Small intestine (tissue), 7 donors: ENCODE data around the gene RRAGC. TPM values are rescaled to one million over a fixed set of nuclear protein-coding genes. Genes with fewer than 3 reads are reported as not detected.
"Not testable (repeated sequence)": the region's sequence is repeated elsewhere in the genome, so short reads cannot be mapped to it uniquely, and the experiment has no call there.

ENCODE experiments used
- DNase-seq, 2 donors: peaks; one replicate each; pipeline versions ENCODE4 v3.0.0 to v3.0.0-alpha.2; 2013
- FAIRE-seq: peaks from 2 replicates; lab custom pipeline; 2012; peaks lifted over from hg19 to GRCh38; lab: Jason Lieb, UNC
- H3K27ac ChIP-seq, 3 donors: one replicate each; pipeline ENCODE4 v1.5.1; 2013; ENCODE audit warnings: low read length in 2 of 3, mild to moderate bottlenecking in 2 of 3, control low read depth in 1 of 3, inconsistent platforms in 1 of 3, low read depth in 1 of 3, moderate library complexity in 1 of 3
- H3K27me3 ChIP-seq, 3 donors: one replicate each; pipeline ENCODE4 v1.6.1; 2013; ENCODE audit warnings: low read length in 3 of 3, inconsistent platforms in 1 of 3; ENCODE audit not compliant: control insufficient read depth in 3 of 3, insufficient read depth in 3 of 3
- H3K36me3 ChIP-seq, 3 donors: one replicate each; pipeline ENCODE4 v1.6.1; 2013; ENCODE audit warnings: low read length in 3 of 3, inconsistent platforms in 1 of 3, low read depth in 1 of 3, mild to moderate bottlenecking in 1 of 3, moderate library complexity in 1 of 3; ENCODE audit not compliant: control insufficient read depth in 3 of 3, insufficient read depth in 2 of 3
- H3K4me1 ChIP-seq, 3 donors: one replicate each; pipeline ENCODE4 v1.6.1; 2013; ENCODE audit warnings: low read length in 2 of 3, inconsistent platforms in 1 of 3, low read depth in 1 of 3, mild to moderate bottlenecking in 1 of 3, moderate library complexity in 1 of 3; ENCODE audit not compliant: control insufficient read depth in 3 of 3, insufficient read depth in 2 of 3
- H3K4me3 ChIP-seq, 3 donors: one replicate each; pipeline ENCODE4 v1.5.1; 2013; ENCODE audit warnings: low read length in 3 of 3, control low read depth in 1 of 3, inconsistent platforms in 1 of 3, low read depth in 1 of 3, mild to moderate bottlenecking in 1 of 3, moderate library complexity in 1 of 3
- H3K9me3 ChIP-seq, 2 donors: one replicate each; pipeline ENCODE4 v1.6.1; 2013; ENCODE audit warnings: low read depth in 1 of 2, low read length in 1 of 2; ENCODE audit not compliant: control insufficient read depth in 2 of 2, insufficient read depth in 1 of 2
- WGBS, 3 donors: extraction: QIAGEN DNeasy Blood & Tissue Kit; methylation state at CpG; one replicate each; pipeline ENCODE4 v1.1.7; 2013; 5-methylcytosine and 5-hydroxymethylcytosine counted together
- polyA plus RNA-seq, 4 donors: library from polyadenylated mRNA; stranded (reverse) in 3 of 4; unstranded in 1 of 4; fragments of 200-250 nt in 3 of 4; fragments of 120-200 nt in 1 of 4; gene quantifications; one replicate each; pipeline versions ENCODE4 v1.2.1 to v1.2.3, GENCODE V29; 2013
- donor health status: healthy with polysubstance abuse.
- donor health status: control.
- donor health status: control.
- donor health status: Bipolar disorder and iron deficiency.
- donor health status: healthy.

The RRAGC gene
- polyA plus RNA-seq, 4 donors = 15.1 to 27.9 (median 25.8) TPM

DNA sequence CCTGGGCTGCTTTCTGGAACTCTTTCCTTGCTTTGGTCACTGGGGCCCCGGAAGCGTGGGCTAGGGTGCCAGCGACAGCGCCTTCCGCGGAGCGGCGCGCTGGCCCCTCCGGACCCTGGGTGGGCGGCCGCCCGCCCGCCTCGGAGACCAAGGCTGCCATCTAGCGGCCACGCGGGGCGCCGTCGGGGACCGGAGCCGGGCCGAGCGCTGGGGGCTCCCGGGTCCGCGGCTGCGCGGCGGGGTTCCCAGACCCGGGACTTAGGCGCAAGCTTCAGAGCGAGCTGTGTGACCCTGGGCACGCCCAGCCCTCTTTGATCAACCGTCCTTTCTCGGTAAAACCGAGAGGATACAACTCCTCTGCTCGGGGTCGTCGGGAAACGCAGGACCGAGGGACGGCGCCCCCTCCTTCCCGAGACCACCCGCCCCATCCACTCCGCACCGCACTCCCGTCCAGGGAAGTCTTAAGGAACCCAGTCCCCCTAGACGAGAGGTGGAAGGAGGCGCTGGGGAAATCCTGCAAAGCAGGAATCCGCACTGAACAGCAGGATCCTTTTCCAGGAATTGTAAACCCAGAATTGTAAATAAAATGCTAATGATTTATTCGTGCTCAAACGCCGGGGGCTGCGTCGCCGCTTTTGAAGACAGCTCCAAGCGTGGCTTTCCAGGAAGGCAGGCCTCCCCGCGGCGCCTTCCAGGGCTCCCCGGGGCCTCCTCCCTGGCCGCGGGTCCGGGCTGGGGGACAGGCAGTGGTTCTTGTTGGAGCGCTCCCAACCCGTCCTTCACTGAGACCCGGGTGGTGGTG lies 41.2 kb downstream of the RRAGC start:
- H3K9me3 ChIP-seq = peaks cover 0 to 6% of the 10 kb centered on the region in 2 donors
- H3K27ac ChIP-seq = no peak overlapping the region
- 1 to 3% (median 2%) methylated on average over 58 to 70 of the region's 70 CpGs for WGBS, 3 donors
- peak in 1 of 2 donors; percentile 46 for DNase-seq
- H3K36me3 ChIP-seq = no peaks in the 10 kb centered on the region
- peak overlapping the region in 1 of 3 donors; percentile 7 for H3K4me3 ChIP-seq
- FAIRE-seq = no peak
- peaks cover 0 to 5% (median 3%) of the 10 kb centered on the region in 3 donors for H3K4me1 ChIP-seq
- H3K27me3 ChIP-seq = peaks cover 0 to 52% (median 32%) of the 10 kb centered on the region in 3 donors

GRCh38 chr1:38817267-38818174 lies 42.1 kb downstream of the RRAGC start:
- 37 to 56% (median 54%) methylated on average over 37 to 45 of the region's 45 CpGs for WGBS, 3 donors

GRCh38 chr1:38815903-38816627 lies 43.5 kb downstream of the RRAGC start:
- 19 to 34% (median 24%) methylated on average over 30 to 36 of the region's 36 CpGs for WGBS, 3 donors
- Histone ChIP-seq H3K27ac (no peak overlapping the region), H3K36me3 (no peaks in the 10 kb centered on the region), H3K4me3 (no peak overlapping the region), H3K9me3 (peaks cover 0 to 6% of the 10 kb centered on the region in 2 donors), H3K27me3 (peaks cover 0 to 56% (median 29%) of the 10 kb centered on the region in 3 donors), H3K4me1 (peaks cover 0 to 5% (median 3%) of the 10 kb centered on the region in 3 donors)
- no peak for DNase-seq
- no peak for FAIRE-seq

More at GRCh38 chr1:38817267-38818174, 42.1 kb downstream of the RRAGC start:
- Histone ChIP-seq H3K4me3 (no peak overlapping the region), H3K27me3 (peaks cover 0 to 52% (median 32%) of the 10 kb centered on the region in 3 donors), H3K27ac (no peak overlapping the region), H3K9me3 (peaks cover 0 to 6% of the 10 kb centered on the region in 2 donors), H3K4me1 (peaks cover 0 to 5% (median 3%) of the 10 kb centered on the region in 3 donors), H3K36me3 (no peaks in the 10 kb centered on the region)
- FAIRE-seq = no peak
- DNase-seq = no peak

GRCh38 chr1:38814984-38815464 lies 44.5 kb downstream of the RRAGC start:
- H3K27me3 ChIP-seq = peaks cover 0 to 56% (median 26%) of the 10 kb centered on the region in 3 donors

GRCh38 chr1:38814444-38814983 lies 45.1 kb downstream of the RRAGC start:
- DNase-seq = no peak
- Histone ChIP-seq H3K4me1 (peaks cover 0 to 5% (median 3%) of the 10 kb centered on the region in 3 donors), H3K27me3 (peaks cover 0 to 55% (median 23%) of the 10 kb centered on the region in 3 donors), H3K9me3 (peaks cover 0 to 6% of the 10 kb centered on the region in 2 donors), H3K4me3 (no peak overlapping the region), H3K27ac (no peak overlapping the region), H3K36me3 (no peaks in the 10 kb centered on the region)
- no peak for FAIRE-seq
- WGBS, 3 donors = 53 to 61% (median 54%) methylated on average over 7 of the region's 7 CpGs

More at GRCh38 chr1:38814984-38815464, 44.5 kb downstream of the RRAGC start:
- FAIRE-seq (no peak), DNase-seq (no peak)
- H3K36me3 ChIP-seq = no peaks in the 10 kb centered on the region
- H3K4me3 ChIP-seq = no peak overlapping the region
- H3K9me3 ChIP-seq = peaks cover 0 to 6% of the 10 kb centered on the region in 2 donors
- peaks cover 0 to 5% (median 3%) of the 10 kb centered on the region in 3 donors for H3K4me1 ChIP-seq
- no peak overlapping the region for H3K27ac ChIP-seq
- 16 to 75% (median 31%) methylated on average over 1 of the region's 1 CpG for WGBS, 3 donors

DNA sequence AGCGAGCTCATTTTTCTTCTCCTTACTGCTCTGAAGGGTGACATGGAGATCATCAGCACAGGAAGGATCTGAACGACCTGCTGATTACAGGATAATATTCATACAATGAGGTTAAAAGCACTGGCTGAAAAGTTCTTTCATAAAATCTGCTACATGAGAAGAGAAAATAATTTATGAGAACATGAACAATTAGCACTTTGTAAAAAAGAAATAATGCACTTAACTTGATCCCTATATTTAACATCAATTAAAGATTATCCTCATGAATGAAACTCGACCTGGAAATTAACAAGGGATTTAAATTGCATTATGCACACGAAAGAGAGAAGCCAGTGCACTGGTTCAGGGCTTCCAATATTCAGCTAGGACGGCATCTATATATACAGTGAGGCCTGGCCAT lies 46.6 kb downstream of the RRAGC start:
- DNase-seq = no peak
- no peak overlapping the region for H3K4me3 ChIP-seq
- no peaks in the 10 kb centered on the region for H3K36me3 ChIP-seq
- WGBS, 3 donors = 44 to 51% (median 48%) methylated on average over 5 of the region's 5 CpGs
- H3K9me3 ChIP-seq = peaks cover 0 to 6% of the 10 kb centered on the region in 2 donors
- no peak for FAIRE-seq
- H3K27ac ChIP-seq = no peak overlapping the region
- H3K27me3 ChIP-seq = peaks cover 0 to 41% (median 23%) of the 10 kb centered on the region in 3 donors
- no peaks in the 10 kb centered on the region for H3K4me1 ChIP-seq

DNA sequence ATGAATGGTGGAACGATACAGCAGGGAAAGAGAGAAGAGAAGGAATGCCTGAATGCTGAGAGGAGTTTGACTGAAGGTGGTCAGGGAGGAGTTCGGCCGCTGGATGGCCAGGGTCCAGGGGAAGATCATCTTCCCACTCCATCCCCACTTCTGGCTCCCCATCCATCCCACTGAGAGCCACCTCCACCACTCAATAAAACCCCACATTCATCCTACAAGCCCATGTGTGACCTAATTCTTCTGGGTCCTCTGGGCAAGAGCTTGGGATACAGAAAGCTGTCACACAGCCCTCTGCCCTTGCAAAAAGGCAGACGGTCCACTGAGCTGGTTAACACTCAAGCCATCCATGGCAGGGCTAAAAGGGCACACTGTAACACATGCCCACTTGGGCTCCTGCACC lies 48.1 kb downstream of the RRAGC start:
- not testable (repeated sequence) for H3K4me3 ChIP-seq, FAIRE-seq, H3K36me3 ChIP-seq, H3K4me1 ChIP-seq, H3K9me3 ChIP-seq, H3K27ac ChIP-seq, DNase-seq
- peaks cover 0 to 28% (median 15%) of the 10 kb centered on the region in 3 donors for H3K27me3 ChIP-seq
- WGBS, 3 donors = 50 to 84% (median 83%) methylated on average over 4 of the region's 4 CpGs
